ENCODE measurements around the gene RANGAP1.

The RANGAP1 gene

GRCh38 chr22:41237036-41237706 is 48.8 kb downstream of the RANGAP1 start:
- no peak for DNase-seq (ENCODE audit: low spot score)

- DNase-seq (ENCODE audit: low spot score), result no peak
Measured at GRCh38 chr22:41234815-41235695, 50.9 kb downstream of the RANGAP1 start.

- no peak for DNase-seq (ENCODE audit: low spot score)
Measured at GRCh38 chr22:41231369-41231768, 54.6 kb downstream of the RANGAP1 start.

GRCh38 chr22:41230401-41230785 is 55.6 kb downstream of the RANGAP1 start:
- DNase-seq (ENCODE audit: low spot score), result no peak

GRCh38 chr22:41229730-41230400 is 56.1 kb downstream of the RANGAP1 start:
- no peak for DNase-seq (ENCODE audit: low spot score)

GRCh38 chr22:41229215-41229614 is 56.8 kb downstream of the RANGAP1 start:
- no peak for DNase-seq (ENCODE audit: low spot score)

GRCh38 chr22:41226723-41227655 is 59.0 kb downstream of the RANGAP1 start:
- no peak for DNase-seq (ENCODE audit: low spot score)

GRCh38 chr22:41223535-41223934 is 62.5 kb downstream of the RANGAP1 start:
- no peak for DNase-seq (ENCODE audit: low spot score)

- DNase-seq (ENCODE audit: low spot score), result no peak
Measured at GRCh38 chr22:41222846-41223507, 63.0 kb downstream of the RANGAP1 start.

GRCh38 chr22:41217553-41218157 is 68.3 kb downstream of the RANGAP1 start:
- DNase-seq (ENCODE audit: low spot score), result peak; percentile 83

- DNase-seq (ENCODE audit: low spot score), result no peak
Measured at GRCh38 chr22:41216984-41217383, 69.0 kb downstream of the RANGAP1 start.

- DNase-seq (ENCODE audit: low spot score), result no peak
Measured at GRCh38 chr22:41215926-41216325, 70.1 kb downstream of the RANGAP1 start.

- DNase-seq (ENCODE audit: low spot score), result no peak
Measured at GRCh38 chr22:41215409-41215808, 70.6 kb downstream of the RANGAP1 start.

GRCh38 chr22:41206719-41207118 is 79.3 kb downstream of the RANGAP1 start:
- DNase-seq (ENCODE audit: low spot score), result no peak

GRCh38 chr22:41204992-41205900 is 80.7 kb downstream of the RANGAP1 start, which contains the start of gene L3MBTL2:
L3MBTL2 (plus strand) TSS chr22:41205312; CDS start chr22:41205363, 51 bp downstream.
- DNase-seq (ENCODE audit: low spot score), result peak; percentile 99

- no peak for DNase-seq (ENCODE audit: low spot score)
Measured at GRCh38 chr22:41204066-41204465, 81.9 kb downstream of the RANGAP1 start.

- DNase-seq (ENCODE audit: low spot score), result no peak
Measured at GRCh38 chr22:41203118-41203517, 82.9 kb downstream of the RANGAP1 start.

- DNase-seq (ENCODE audit: low spot score), result no peak
Measured at GRCh38 chr22:41201141-41201540, 84.8 kb downstream of the RANGAP1 start.

GRCh38 chr22:41198027-41198580 is 87.9 kb downstream of the RANGAP1 start:
- no peak for DNase-seq (ENCODE audit: low spot score)

All from AG20443 (cell line).